Esophagus muscularis mucosa (tissue), 4 donors: Measurements from ENCODE around the gene ZBTB7C.

Experiments
- CTCF ChIP-seq, 3 experiments: fragments of 200-600 bp in 2 of 3; fragments of 450-650 bp in 1 of 3; sonication (generic) in 2 of 3; IDR thresholded peaks; one replicate each; pipeline ENCODE4 v1.5.1; 2017 to 2019; ENCODE audit warnings: antibody characterized with exemption in 3 of 3, mild to moderate bottlenecking in 2 of 3, moderate library complexity in 1 of 3
- EP300 ChIP-seq: sonication (generic); formaldehyde crosslinking; IDR thresholded peaks from one replicate; pipeline ENCODE4 v1.6.1; 2017; ENCODE audit warnings: antibody characterized with exemption
- POLR2A ChIP-seq: fragments of 450-650 bp; IDR thresholded peaks from one replicate; pipeline ENCODE4 v1.6.1; 2017; ENCODE audit warnings: antibody characterized with exemption, moderate library complexity, mild to moderate bottlenecking, low read depth
- POLR2AphosphoS5 ChIP-seq, 2 donors: sonication (generic); formaldehyde crosslinking; IDR thresholded peaks; one replicate each; pipeline ENCODE4 v1.6.1; 2017; ENCODE audit warnings: antibody characterized with exemption in 2 of 2

GRCh38 chr18:47979611-47980200 lies 429.5 kb downstream of the ZBTB7C start:
- TF ChIP-seq POLR2AphosphoS5 (IDR thresholded peaks at IDR 0.05) (no peak), CTCF (IDR thresholded peaks at IDR 0.05) (no peak), POLR2A (no peak), EP300 (no peak)
